Measurements from ENCODE around the gene ASPHD1.

DNA sequence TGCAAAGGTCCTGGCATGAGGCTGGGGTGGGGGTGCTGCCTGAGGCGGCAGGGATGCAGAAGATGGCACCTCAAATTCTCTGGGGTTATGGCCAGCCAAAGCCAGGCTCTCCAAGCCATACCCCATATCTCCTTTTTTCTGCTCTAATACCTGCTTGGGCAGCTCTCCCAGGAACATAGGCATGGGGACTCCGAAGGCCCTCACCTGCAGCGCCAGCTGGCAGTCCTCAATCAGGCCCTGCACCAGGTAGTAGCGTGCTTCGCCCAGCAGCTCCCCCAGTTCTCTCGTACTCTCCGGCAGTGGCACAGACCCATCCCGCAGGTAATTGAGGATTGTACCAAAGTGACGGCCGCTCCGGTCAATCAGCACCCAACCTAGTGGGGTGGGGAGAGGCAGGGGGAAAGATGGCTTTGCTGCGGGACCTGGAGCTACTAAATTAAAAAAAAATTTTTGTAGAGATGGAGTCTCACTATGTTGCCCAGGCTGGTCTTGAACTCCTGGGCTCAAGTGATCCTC lies 22.8 kb downstream of the ASPHD1 start:
- TF ChIP-seq, protein P1, sequence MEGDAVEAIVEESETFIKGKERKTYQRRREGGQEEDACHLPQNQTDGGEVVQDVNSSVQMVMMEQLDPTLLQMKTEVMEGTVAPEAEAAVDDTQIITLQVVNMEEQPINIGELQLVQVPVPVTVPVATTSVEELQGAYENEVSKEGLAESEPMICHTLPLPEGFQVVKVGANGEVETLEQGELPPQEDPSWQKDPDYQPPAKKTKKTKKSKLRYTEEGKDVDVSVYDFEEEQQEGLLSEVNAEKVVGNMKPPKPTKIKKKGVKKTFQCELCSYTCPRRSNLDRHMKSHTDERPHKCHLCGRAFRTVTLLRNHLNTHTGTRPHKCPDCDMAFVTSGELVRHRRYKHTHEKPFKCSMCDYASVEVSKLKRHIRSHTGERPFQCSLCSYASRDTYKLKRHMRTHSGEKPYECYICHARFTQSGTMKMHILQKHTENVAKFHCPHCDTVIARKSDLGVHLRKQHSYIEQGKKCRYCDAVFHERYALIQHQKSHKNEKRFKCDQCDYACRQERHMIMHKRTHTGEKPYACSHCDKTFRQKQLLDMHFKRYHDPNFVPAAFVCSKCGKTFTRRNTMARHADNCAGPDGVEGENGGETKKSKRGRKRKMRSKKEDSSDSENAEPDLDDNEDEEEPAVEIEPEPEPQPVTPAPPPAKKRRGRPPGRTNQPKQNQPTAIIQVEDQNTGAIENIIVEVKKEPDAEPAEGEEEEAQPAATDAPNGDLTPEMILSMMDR (IDR thresholded peaks at IDR 0.05), result no peak
- no peak for TF ChIP-seq POLR2A (IDR thresholded peaks at IDR 0.05)

Measured in heart left ventricle (tissue), 13 donors.